GM10847 (cell line): ENCODE measurements around the gene KRT72.

ENCODE experiments used
- POLR2A ChIP-seq: IDR thresholded peaks from 2 replicates; pipeline ENCODE4 v1.6.1; 2011; ENCODE audit not compliant: insufficient read length; ENCODE audit errors: extremely low read depth

KRT72 gene

GRCh38 chr12:52543985-52544883 lies 57.0 kb downstream of the KRT72 start:
- no peak for TF ChIP-seq POLR2A

- no peak for TF ChIP-seq POLR2A
Measured at GRCh38 chr12:52542785-52543318, 58.4 kb downstream of the KRT72 start.

- no peak for TF ChIP-seq POLR2A
Measured at GRCh38 chr12:52542157-52542556, 59.1 kb downstream of the KRT72 start.

- no peak for TF ChIP-seq POLR2A
Measured at GRCh38 chr12:52541709-52542108, 59.6 kb downstream of the KRT72 start.

GRCh38 chr12:52540531-52540930 lies 60.7 kb downstream of the KRT72 start:
- TF ChIP-seq POLR2A = no peak

- no peak for TF ChIP-seq POLR2A
Measured at GRCh38 chr12:52539821-52540173, 61.5 kb downstream of the KRT72 start.

- no peak for TF ChIP-seq POLR2A
Measured at GRCh38 chr12:52539083-52539820, 62.0 kb downstream of the KRT72 start.

GRCh38 chr12:52537101-52537500 lies 64.2 kb downstream of the KRT72 start:
- no peak for TF ChIP-seq POLR2A
